AG09319 (cell line): Measurements from ENCODE around the gene BLMH.
A peak's percentile ranks its signal among the peaks of the same experiment; 100 is the strongest.

Source experiments
- DNase-seq: peaks from one replicate; pipeline ENCODE4 v3.0.0-alpha.2; 2010; ENCODE audit warnings: low read depth; ENCODE audit errors: extremely low read depth
- TF ChIP-seq, protein P1 (sequence below): IDR thresholded peaks from 2 replicates; pipeline ENCODE4 v1.5.1; 2011; ENCODE audit warnings: low read depth, mild to moderate bottlenecking, inconsistent platforms, low read length, moderate library complexity

The BLMH gene

DNA sequence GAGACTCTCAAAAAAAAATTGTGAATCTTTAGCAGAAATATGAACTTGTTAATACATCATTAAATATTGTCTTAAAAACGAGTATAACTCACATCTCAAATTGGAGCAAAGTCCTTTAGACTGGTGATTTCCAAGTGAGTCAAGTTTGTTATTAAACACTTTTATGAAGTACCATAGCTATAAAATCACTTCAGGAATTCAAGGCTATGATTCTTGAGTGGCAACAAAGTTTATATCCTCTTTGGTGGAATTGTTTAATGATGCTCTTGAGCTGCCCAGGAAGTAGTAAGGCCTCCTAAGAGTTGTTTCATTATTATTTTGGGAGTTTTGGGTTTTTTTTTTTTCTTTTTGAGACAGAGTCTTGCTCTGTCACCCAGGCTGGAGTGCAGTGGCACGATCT is 16.7 kb upstream of the BLMH start:
- TF ChIP-seq, protein P1, sequence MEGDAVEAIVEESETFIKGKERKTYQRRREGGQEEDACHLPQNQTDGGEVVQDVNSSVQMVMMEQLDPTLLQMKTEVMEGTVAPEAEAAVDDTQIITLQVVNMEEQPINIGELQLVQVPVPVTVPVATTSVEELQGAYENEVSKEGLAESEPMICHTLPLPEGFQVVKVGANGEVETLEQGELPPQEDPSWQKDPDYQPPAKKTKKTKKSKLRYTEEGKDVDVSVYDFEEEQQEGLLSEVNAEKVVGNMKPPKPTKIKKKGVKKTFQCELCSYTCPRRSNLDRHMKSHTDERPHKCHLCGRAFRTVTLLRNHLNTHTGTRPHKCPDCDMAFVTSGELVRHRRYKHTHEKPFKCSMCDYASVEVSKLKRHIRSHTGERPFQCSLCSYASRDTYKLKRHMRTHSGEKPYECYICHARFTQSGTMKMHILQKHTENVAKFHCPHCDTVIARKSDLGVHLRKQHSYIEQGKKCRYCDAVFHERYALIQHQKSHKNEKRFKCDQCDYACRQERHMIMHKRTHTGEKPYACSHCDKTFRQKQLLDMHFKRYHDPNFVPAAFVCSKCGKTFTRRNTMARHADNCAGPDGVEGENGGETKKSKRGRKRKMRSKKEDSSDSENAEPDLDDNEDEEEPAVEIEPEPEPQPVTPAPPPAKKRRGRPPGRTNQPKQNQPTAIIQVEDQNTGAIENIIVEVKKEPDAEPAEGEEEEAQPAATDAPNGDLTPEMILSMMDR: no peak
- no peak for DNase-seq

DNA sequence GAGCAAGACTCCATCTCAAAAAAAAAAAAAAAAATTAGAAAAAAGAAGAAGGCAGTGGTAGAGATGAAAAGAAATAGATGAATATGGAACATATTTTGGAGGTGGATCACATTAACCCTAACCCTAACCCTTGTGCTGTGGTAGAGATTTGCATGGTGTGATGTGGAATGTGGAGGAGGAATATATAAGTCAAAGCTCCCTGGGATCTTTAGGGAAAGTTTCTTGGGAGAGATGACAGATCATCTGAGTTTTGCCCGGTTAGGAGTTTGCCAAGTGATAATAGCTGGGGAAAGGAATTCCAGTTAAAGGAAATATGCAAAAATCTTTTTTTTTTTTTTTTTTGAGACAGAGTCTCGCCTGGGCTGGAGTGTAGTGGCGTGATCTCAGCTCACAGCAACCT is 13.0 kb upstream of the BLMH start:
- no peak for DNase-seq
- TF ChIP-seq, protein P1: no peak

DNA sequence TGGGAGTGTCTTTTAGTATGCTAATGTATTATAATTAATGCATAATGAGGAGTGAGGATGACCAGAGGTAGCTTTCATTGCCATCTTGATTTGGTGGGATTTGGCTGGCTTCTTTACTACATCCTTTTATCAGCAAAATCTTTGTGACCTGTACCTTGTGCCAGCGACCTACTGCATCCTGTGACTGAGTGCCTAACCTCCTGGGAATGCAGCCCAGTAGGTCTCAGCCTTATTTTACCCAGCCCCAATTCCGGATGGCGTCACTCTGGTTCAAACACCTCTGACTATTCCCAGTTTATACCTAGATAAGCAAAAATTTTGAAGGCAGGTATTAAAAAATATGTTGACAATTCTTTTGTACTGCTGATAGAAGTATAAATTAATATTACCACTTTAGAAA is 10.5 kb upstream of the BLMH start:
- DNase-seq: no peak
- TF ChIP-seq, protein P1: no peak

GRCh38 chr17:30300818-30301217 is 9.1 kb upstream of the BLMH start:
- TF ChIP-seq, protein P1: no peak
- DNase-seq: no peak

DNA sequence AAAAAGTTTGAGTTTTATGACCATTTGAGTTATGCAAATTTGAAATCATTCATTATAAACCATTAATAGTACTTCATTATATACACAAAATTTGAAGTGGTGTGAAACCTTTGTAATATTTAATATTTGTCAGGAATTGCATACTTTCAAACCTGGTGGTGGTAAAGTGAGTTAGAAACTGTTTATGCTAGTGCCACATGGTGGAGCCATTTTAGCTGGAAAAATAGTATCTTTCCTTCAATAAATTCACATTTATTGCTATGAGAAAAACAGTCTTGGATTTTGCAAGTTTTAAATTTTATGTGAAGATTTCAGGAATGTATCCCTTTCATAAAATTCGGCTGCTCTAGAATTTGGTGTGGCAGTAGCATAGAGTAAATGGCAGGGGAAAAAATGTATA is 7.3 kb upstream of the BLMH start:
- TF ChIP-seq, protein P1: peak; percentile 16
- no peak for DNase-seq

- no peak for DNase-seq
- TF ChIP-seq, protein P1: no peak
Observed at GRCh38 chr17:30297715-30298114, 6.0 kb upstream of the BLMH start.

- no peak for DNase-seq
- TF ChIP-seq, protein P1: no peak
Observed at GRCh38 chr17:30296499-30297080, 4.8 kb upstream of the BLMH start.
